Subcutaneous adipose tissue (tissue), 4 donors: ENCODE results near the gene FOSL2. TPM values are rescaled to one million over a fixed set of nuclear protein-coding genes. Genes with fewer than 3 reads are reported as not detected.

Experiments
- CTCF ChIP-seq: fragments of 450-650 bp; IDR thresholded peaks from one replicate; pipeline ENCODE4 v1.5.1; 2016; ENCODE audit warnings: low read depth, mild to moderate bottlenecking, control low read depth, antibody characterized with exemption, moderate library complexity
- total RNA-seq, 4 donors: library from RNA; depleted of rRNA; stranded (reverse); fragments of >200 nt; gene quantifications; one replicate each; pipeline ENCODE4 v1.1.0, GENCODE V29; 2016

FOSL2 gene
- total RNA-seq, 4 donors from 2014 or later: 69.7 to 137 (median 110) TPM

GRCh38 chr2:28406276-28407096, 13.8 kb downstream of the FOSL2 start:
- TF ChIP-seq CTCF: no peak

GRCh38 chr2:28407131-28407975, 14.7 kb downstream of the FOSL2 start:
- TF ChIP-seq CTCF: no peak

GRCh38 chr2:28407976-28408690, 15.5 kb downstream of the FOSL2 start:
- no peak for TF ChIP-seq CTCF

GRCh38 chr2:28408764-28409599, 16.3 kb downstream of the FOSL2 start:
- no peak for TF ChIP-seq CTCF

GRCh38 chr2:28411166-28411755, 18.6 kb downstream of the FOSL2 start:
- no peak for TF ChIP-seq CTCF

- no peak for TF ChIP-seq CTCF
These were observed 19.4 kb downstream of the FOSL2 start for GRCh38 chr2:28411956-28412609.
